Subcutaneous adipose tissue (tissue), 4 donors: ENCODE results near the gene TMTC1. TPM values are rescaled to one million over a fixed set of nuclear protein-coding genes. Genes with fewer than 3 reads are reported as not detected.

Experiments
- CTCF ChIP-seq: fragments of 450-650 bp; IDR thresholded peaks from one replicate; pipeline ENCODE4 v1.5.1; 2016; ENCODE audit warnings: low read depth, mild to moderate bottlenecking, control low read depth, antibody characterized with exemption, moderate library complexity
- total RNA-seq, 4 donors: library from RNA; depleted of rRNA; stranded (reverse); fragments of >200 nt; gene quantifications; one replicate each; pipeline ENCODE4 v1.1.0, GENCODE V29; 2016

Gene TMTC1
- total RNA-seq, 4 donors from 2014 or later, result 45.4 to 153 (median 85.2) TPM

- TF ChIP-seq CTCF, result no peak
Observed at GRCh38 chr12:29698756-29699155, 85.0 kb downstream of the TMTC1 start.

- TF ChIP-seq CTCF, result no peak
Observed at GRCh38 chr12:29695800-29696199, 87.9 kb downstream of the TMTC1 start.

- no peak for TF ChIP-seq CTCF
Observed at GRCh38 chr12:29695026-29695425, 88.7 kb downstream of the TMTC1 start.

GRCh38 chr12:29694002-29694401 lies 89.7 kb downstream of the TMTC1 start:
- TF ChIP-seq CTCF, result no peak

GRCh38 chr12:29692237-29692636 lies 91.5 kb downstream of the TMTC1 start:
- no peak for TF ChIP-seq CTCF

- no peak for TF ChIP-seq CTCF
Observed at GRCh38 chr12:29691161-29691854, 92.4 kb downstream of the TMTC1 start.

- no peak for TF ChIP-seq CTCF
Observed at GRCh38 chr12:29690728-29691127, 93.0 kb downstream of the TMTC1 start.
